IMR-90 (cell line): ENCODE results near the gene CRYAA. TPM values are rescaled to one million over a fixed set of nuclear protein-coding genes. Genes with fewer than 3 reads are reported as not detected.

ENCODE experiments used
- ATAC-seq: fragments of 200-7000 bp; cut with Tn5 transposase; 2 replicates; pipeline ENCODE4 v1.9.1; 2020; ENCODE audit warnings: low read depth, mild to moderate bottlenecking, moderate library complexity
- BruUV-seq: library from RNA; stranded (reverse); fragments of 400-500 nt; replicated peaks from 2 replicates; lab custom pipeline; 2021; lab: Mats Ljungman, UMichigan
- CTCF ChIA-PET: fragments of 300-600 bp; formaldehyde crosslinking; extraction: SDS; loops from one replicate; lab custom pipeline; 2021; ENCODE audit warnings: antibody characterized with exemption; lab: Yijun Ruan, JAX
- POLR2A ChIA-PET: fragments of 300-600 bp; sonication (Branson Sonifier 250); formaldehyde crosslinking; loops from one replicate; lab custom pipeline; 2022; ENCODE audit warnings: antibody characterized with exemption; ENCODE audit not compliant: unreplicated experiment; lab: Charles Lee
- DNase-seq: peaks from one replicate; pipeline ENCODE4 v3.0.0; 2013
- H2AFZ ChIP-seq: replicated peaks from 2 replicates; pipeline ENCODE3; 2013; ENCODE audit warnings: low read length, mild to moderate bottlenecking; ENCODE audit not compliant: poor library complexity
- H2AK5ac ChIP-seq: 2 replicates; pipeline ENCODE4 v1.6.1; 2013; ENCODE audit warnings: low read depth, low read length, inconsistent platforms
- H2AK9ac ChIP-seq: replicated peaks from 2 replicates; pipeline ENCODE3; 2013; ENCODE audit warnings: mild to moderate bottlenecking, low read depth, low read length, moderate library complexity; ENCODE audit not compliant: poor library complexity
- H2BK120ac ChIP-seq: 2 replicates; pipeline ENCODE4 v1.6.1; 2013; ENCODE audit warnings: low read depth, low read length, inconsistent platforms
- H2BK15ac ChIP-seq: 3 replicates; pipeline ENCODE4 v1.6.1; 2013; ENCODE audit warnings: low read depth, low read length, inconsistent platforms
- H2BK20ac ChIP-seq: 2 replicates; pipeline ENCODE4 v1.6.1; 2013; ENCODE audit warnings: low read depth, mild to moderate bottlenecking, inconsistent platforms, low read length, moderate library complexity
- H2BK5ac ChIP-seq: 2 replicates; pipeline ENCODE4 v1.6.1; 2013; ENCODE audit warnings: mild to moderate bottlenecking, low read depth, low read length, inconsistent platforms; ENCODE audit not compliant: poor library complexity, severe bottlenecking
- H3K14ac ChIP-seq: replicated peaks from 2 replicates; pipeline ENCODE4 v1.6.1; 2013; ENCODE audit warnings: low read depth, low read length, inconsistent platforms
- H3K18ac ChIP-seq: 2 replicates; pipeline ENCODE4 v1.6.1; 2013; ENCODE audit warnings: low read depth, low read length, control low read depth
- H3K23ac ChIP-seq: 2 replicates; pipeline ENCODE4 v1.6.1; 2013; ENCODE audit warnings: low read depth, low read length, inconsistent platforms
- H3K27ac ChIP-seq: 2 replicates; pipeline ENCODE4 v1.5.1; 2013; ENCODE audit warnings: mild to moderate bottlenecking, control low read depth, low read length; ENCODE audit not compliant: insufficient read depth
- H3K27me3 ChIP-seq: 2 replicates; pipeline ENCODE4 v1.6.1; 2013; ENCODE audit warnings: low read length; ENCODE audit not compliant: control insufficient read depth, insufficient read depth
- H3K36me3 ChIP-seq: 2 replicates; pipeline ENCODE4 v1.6.1; 2013; ENCODE audit warnings: low read length, mixed read lengths; ENCODE audit not compliant: control insufficient read depth, insufficient read depth
- H3K4ac ChIP-seq: 2 replicates; pipeline ENCODE4 v1.6.1; 2013; ENCODE audit warnings: low read depth, low read length, inconsistent platforms
- H3K4me1 ChIP-seq: 2 replicates; pipeline ENCODE4 v1.6.1; 2013; ENCODE audit warnings: low read length, mixed read lengths; ENCODE audit not compliant: control insufficient read depth, insufficient read depth
- H3K4me2 ChIP-seq: 2 replicates; pipeline ENCODE4 v1.6.1; 2013; ENCODE audit warnings: low read depth, mild to moderate bottlenecking, control low read depth, low read length, moderate library complexity
- H3K4me3 ChIP-seq: 2 replicates; pipeline ENCODE4 v1.5.1; 2013; ENCODE audit warnings: low read depth, mild to moderate bottlenecking, control low read depth, low read length, moderate library complexity; ENCODE audit not compliant: insufficient read depth
- H3K56ac ChIP-seq: 2 replicates; pipeline ENCODE4 v1.6.1; 2013; ENCODE audit warnings: low read length, inconsistent platforms; ENCODE audit not compliant: insufficient read depth; ENCODE audit errors: extremely low read depth
- H3K79me1 ChIP-seq, 2 experiments: 2 replicates each; pipeline ENCODE4 v1.6.1; 2013; ENCODE audit warnings: low read length in 2 of 2, inconsistent platforms in 1 of 2, low read depth in 1 of 2
- H3K9ac ChIP-seq: 2 replicates; pipeline ENCODE4 v1.6.1; 2013; ENCODE audit warnings: low read depth, low read length, control low read depth
- H3K9me1 ChIP-seq: 2 replicates; pipeline ENCODE4 v1.6.1; 2013; ENCODE audit warnings: low read length, inconsistent platforms; ENCODE audit not compliant: insufficient read depth
- H3K9me3 ChIP-seq: 2 replicates; pipeline ENCODE4 v1.6.1; 2013; ENCODE audit warnings: low read length; ENCODE audit not compliant: control insufficient read depth, insufficient read depth
- H4K20me1 ChIP-seq: 2 replicates; pipeline ENCODE4 v1.6.1; 2013; ENCODE audit warnings: low read length, inconsistent platforms; ENCODE audit not compliant: insufficient read depth
- H4K5ac ChIP-seq: 2 replicates; pipeline ENCODE4 v1.6.1; 2013; ENCODE audit warnings: mild to moderate bottlenecking, low read depth, low read length, control low read depth
- H4K8ac ChIP-seq, 2 experiments: 2 replicates each; pipeline ENCODE4 v1.6.1; 2013; ENCODE audit warnings: low read depth in 2 of 2, low read length in 2 of 2, control low read depth in 1 of 2, inconsistent platforms in 1 of 2
- H4K91ac ChIP-seq: 2 replicates; pipeline ENCODE4 v1.6.1; 2013; ENCODE audit warnings: low read depth, low read length, inconsistent platforms; ENCODE audit not compliant: insufficient read depth
- BHLHE40 ChIP-seq: fragments of 150-350 bp; IDR thresholded peaks from 2 replicates; pipeline ENCODE4 v1.6.1; 2016; ENCODE audit warnings: mild to moderate bottlenecking, low read depth, low read length
- CEBPB ChIP-seq: IDR thresholded peaks from 2 replicates; pipeline ENCODE4 v1.6.1; 2012; ENCODE audit warnings: low read depth, low read length, improper control_type of control experiment
- CHD1 ChIP-seq: IDR thresholded peaks from 2 replicates; pipeline ENCODE4 v1.6.1; 2012; ENCODE audit warnings: low read depth, low read length, improper control_type of control experiment
- ELK1 ChIP-seq: fragments of 150-350 bp; IDR thresholded peaks from 2 replicates; pipeline ENCODE4 v1.6.1; 2016; ENCODE audit warnings: low read depth, mild to moderate bottlenecking, low read length, moderate library complexity, borderline replicate concordance
- FOS ChIP-seq: fragments of 150-350 bp; IDR thresholded peaks from 2 replicates; pipeline ENCODE4 v1.6.1; 2016; ENCODE audit warnings: low read depth, low read length
- MAFK ChIP-seq: IDR thresholded peaks from 2 replicates; pipeline ENCODE4 v1.6.1; 2012; ENCODE audit warnings: low read depth, low read length, improper control_type of control experiment
- MAZ ChIP-seq: IDR thresholded peaks from 2 replicates; pipeline ENCODE4 v1.6.1; 2012; ENCODE audit warnings: low read depth, mild to moderate bottlenecking, low read length, improper control_type of control experiment, moderate library complexity, borderline replicate concordance
- MXI1 ChIP-seq: IDR thresholded peaks from 2 replicates; pipeline ENCODE4 v1.6.1; 2012; ENCODE audit warnings: low read depth, mild to moderate bottlenecking, low read length, moderate library complexity, borderline replicate concordance
- NFE2L2 ChIP-seq: fragments of 150-350 bp; IDR thresholded peaks from 2 replicates; pipeline ENCODE4 v1.6.1; 2016; ENCODE audit warnings: low read depth, mild to moderate bottlenecking, low read length
- POLR2A ChIP-seq: IDR thresholded peaks from 2 replicates; pipeline ENCODE4 v1.6.1; 2012; ENCODE audit warnings: mild to moderate bottlenecking, low read depth, low read length
- RAD21 ChIP-seq: IDR thresholded peaks from 2 replicates; pipeline ENCODE4 v1.6.1; 2012; ENCODE audit warnings: low read length, improper control_type of control experiment
- RCOR1 ChIP-seq: IDR thresholded peaks from 2 replicates; pipeline ENCODE4 v1.6.1; 2012; ENCODE audit warnings: mild to moderate bottlenecking, low read length, improper control_type of control experiment; ENCODE audit not compliant: insufficient replicate concordance
- RFX5 ChIP-seq: IDR thresholded peaks from 2 replicates; pipeline ENCODE4 v1.8.0; 2012; ENCODE audit warnings: low read depth, mild to moderate bottlenecking, low read length, moderate library complexity
- SMC3 ChIP-seq: fragments of 150-350 bp; IDR thresholded peaks from 2 replicates; pipeline ENCODE4 v1.6.1; 2016; ENCODE audit warnings: low read depth, mild to moderate bottlenecking, antibody characterized with exemption, low read length, moderate library complexity
- WGBS, 2 experiments: methylation state at CpG; one replicate each; pipeline versions ENCODE4 v1.1.5 to v1.1.7; 2013; ENCODE audit warnings: missing lambda C conversion rate in 2 of 2; ENCODE audit not compliant: insufficient read length in 1 of 2; ENCODE audit errors: extremely low coverage in 2 of 2; 5-methylcytosine and 5-hydroxymethylcytosine counted together
- dilution Hi-C: fragments of 300-500 bp; cut with HindIII; formaldehyde crosslinking; loops from one replicate; pipeline ENCODE4 v1.14.3; 2018; ENCODE audit warnings: low sequenced_read_pairs; ENCODE audit not compliant: unreplicated experiment
- in situ Hi-C: fragments of 300-500 bp; cut with MboI; formaldehyde crosslinking; loops from 3 replicates; pipeline ENCODE4 v1.14.3; 2019; ENCODE audit warnings: low sequenced_read_pairs, inconsistent platforms, mixed read lengths
- intact Hi-C: fragments of 100-400 bp; cut with micrococcal nuclease; formaldehyde crosslinking; loops from 2 replicates; pipeline ENCODE4 v1.10.0; 2022
- polyA plus RNA-seq, 3 experiments: library from polyadenylated mRNA; depleted of rRNA; stranded (reverse); fragments of >200 nt; gene quantifications; 2 replicates each; pipeline ENCODE4 v1.2.3, GENCODE V29; 2012; ENCODE audit warnings: low replicate concordance in 1 of 3
- total RNA-seq: library from RNA; depleted of rRNA; stranded (reverse); fragments of >200 nt; gene quantifications from 2 replicates; pipeline ENCODE4 v1.2.3, GENCODE V29; 2012
- TF ChIP-seq, protein P1 (sequence below): fragments of 150-350 bp; IDR thresholded peaks from 2 replicates; pipeline ENCODE4 v1.6.1; 2017; ENCODE audit warnings: mild to moderate bottlenecking, antibody characterized with exemption, low read length, low read depth
- TF ChIP-seq, protein P2 (sequence below): conservative IDR thresholded peaks from 2 replicates; pipeline ENCODE4 v1.5.1; 2012; ENCODE audit warnings: mild to moderate bottlenecking, low read depth, low read length, improper control_type of control experiment

The CRYAA gene
- total and polyA plus RNA-seq, 2 of the 4 experiments (the other 2 are of a cell fraction), result not detected

DNA sequence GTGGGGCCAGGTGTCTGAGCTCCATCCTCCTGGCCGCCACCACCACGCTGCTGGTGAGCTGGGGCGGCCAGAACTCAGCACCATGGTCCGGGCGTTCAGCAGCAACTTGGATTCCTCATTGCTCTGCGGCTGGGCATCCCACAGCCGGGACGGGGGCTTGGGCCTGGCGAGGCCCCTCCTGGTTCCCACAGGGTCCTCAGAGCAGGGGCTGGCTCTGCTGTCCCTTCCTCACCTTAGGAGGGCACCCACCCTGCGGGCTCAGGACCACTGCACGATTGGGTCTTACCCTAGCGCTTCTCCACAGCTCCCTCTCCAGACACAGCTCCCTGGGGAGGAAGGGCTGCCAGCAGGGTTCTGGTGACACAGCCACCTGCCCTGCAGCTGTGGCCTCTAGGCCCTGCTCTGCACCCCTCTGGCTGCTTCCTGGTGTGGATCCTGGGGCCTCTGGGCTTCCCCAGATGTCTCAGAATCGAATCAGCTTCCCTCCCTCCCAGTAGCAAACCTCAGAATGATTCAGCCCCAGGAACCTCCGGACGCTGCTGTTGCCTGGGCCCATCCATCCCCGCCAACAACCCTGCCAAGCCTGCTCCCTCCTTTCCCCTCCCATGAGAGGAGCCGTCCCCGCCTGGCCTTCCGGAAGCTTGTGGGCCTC is 25.0 kb downstream of the CRYAA start:
- dilution Hi-C loops (no loop called here), intact Hi-C loops (no loop called here), in situ Hi-C loops (no loop called here)
- DNase-seq (peak; percentile 89), ATAC-seq (peak; percentile 98)
- H2AK5ac ChIP-seq, result no peak overlapping the region
- no peaks in the 10 kb centered on the region for H4K20me1 ChIP-seq
- no peak overlapping the region for H2AK9ac ChIP-seq
- 71% methylated on average over 8 of the region's 19 CpGs; no CpG with 5 or more reads in 1 of the 2 experiments for WGBS, 2 experiments
- no peak overlapping the region for H4K8ac ChIP-seq
- ChIA-PET POLR2A (no interaction called here), CTCF (no interaction called here)
- no peak overlapping the region for H3K56ac ChIP-seq
- no peak overlapping the region for H3K4me2 ChIP-seq
- H3K9ac ChIP-seq, result no peak overlapping the region
- H2AFZ ChIP-seq, result peak overlapping the region; percentile 47
- no peaks in the 10 kb centered on the region for H3K9me3 ChIP-seq
- peak overlapping the region; percentile 10 for H2BK5ac ChIP-seq
- peaks cover 35% of the 10 kb centered on the region for H3K27me3 ChIP-seq
- no peak overlapping the region for H2BK120ac ChIP-seq
- no peak overlapping the region for H4K5ac ChIP-seq
- H2BK15ac ChIP-seq, result no peak overlapping the region
- no peak overlapping the region for H3K4me3 ChIP-seq
- H3K23ac ChIP-seq, result no peak overlapping the region
- peaks cover 3% of the 10 kb centered on the region; the same call in 1 of the 2 replicates for H3K9me1 ChIP-seq
- no peak overlapping the region for H3K27ac ChIP-seq
- no peaks in the 10 kb centered on the region for H3K79me1 ChIP-seq
- no peak overlapping the region for H2BK20ac ChIP-seq
- TF ChIP-seq CHD1 (no peak), BHLHE40 (no peak), RAD21 (no peak), MAFK (no peak), FOS (peak; percentile 55; the same call in 1 of the 2 replicates), ELK1 (no peak), POLR2A (no peak), SMC3 (peak; percentile 20), NFE2L2 (peak; percentile 55; the same call in 1 of the 2 replicates), RFX5 (no peak), MAZ (peak; percentile 79), RCOR1 (peak; percentile 43), MXI1 (no peak), CEBPB (no peak)
- TF ChIP-seq, protein P1, sequence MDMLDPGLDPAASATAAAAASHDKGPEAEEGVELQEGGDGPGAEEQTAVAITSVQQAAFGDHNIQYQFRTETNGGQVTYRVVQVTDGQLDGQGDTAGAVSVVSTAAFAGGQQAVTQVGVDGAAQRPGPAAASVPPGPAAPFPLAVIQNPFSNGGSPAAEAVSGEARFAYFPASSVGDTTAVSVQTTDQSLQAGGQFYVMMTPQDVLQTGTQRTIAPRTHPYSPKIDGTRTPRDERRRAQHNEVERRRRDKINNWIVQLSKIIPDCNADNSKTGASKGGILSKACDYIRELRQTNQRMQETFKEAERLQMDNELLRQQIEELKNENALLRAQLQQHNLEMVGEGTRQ, result no peak
- TF ChIP-seq, protein P2, sequence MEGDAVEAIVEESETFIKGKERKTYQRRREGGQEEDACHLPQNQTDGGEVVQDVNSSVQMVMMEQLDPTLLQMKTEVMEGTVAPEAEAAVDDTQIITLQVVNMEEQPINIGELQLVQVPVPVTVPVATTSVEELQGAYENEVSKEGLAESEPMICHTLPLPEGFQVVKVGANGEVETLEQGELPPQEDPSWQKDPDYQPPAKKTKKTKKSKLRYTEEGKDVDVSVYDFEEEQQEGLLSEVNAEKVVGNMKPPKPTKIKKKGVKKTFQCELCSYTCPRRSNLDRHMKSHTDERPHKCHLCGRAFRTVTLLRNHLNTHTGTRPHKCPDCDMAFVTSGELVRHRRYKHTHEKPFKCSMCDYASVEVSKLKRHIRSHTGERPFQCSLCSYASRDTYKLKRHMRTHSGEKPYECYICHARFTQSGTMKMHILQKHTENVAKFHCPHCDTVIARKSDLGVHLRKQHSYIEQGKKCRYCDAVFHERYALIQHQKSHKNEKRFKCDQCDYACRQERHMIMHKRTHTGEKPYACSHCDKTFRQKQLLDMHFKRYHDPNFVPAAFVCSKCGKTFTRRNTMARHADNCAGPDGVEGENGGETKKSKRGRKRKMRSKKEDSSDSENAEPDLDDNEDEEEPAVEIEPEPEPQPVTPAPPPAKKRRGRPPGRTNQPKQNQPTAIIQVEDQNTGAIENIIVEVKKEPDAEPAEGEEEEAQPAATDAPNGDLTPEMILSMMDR, result no peak
- no peak overlapping the region for H3K14ac ChIP-seq
- no peak overlapping the region for H4K91ac ChIP-seq
- no peaks in the 10 kb centered on the region for H3K36me3 ChIP-seq
- H3K4me1 ChIP-seq, result peaks cover 2% of the 10 kb centered on the region; the same call in 1 of the 2 replicates
- no TSS peak for BruUV-seq
- no peak overlapping the region for H3K18ac ChIP-seq
- no peak overlapping the region for H3K4ac ChIP-seq
